DOHH2 (cell line): Measurements from ENCODE around the gene VPS29.

Experiments
- H3F3A ChIP-seq: fragments of 200-600 bp; sonication (generic), shearing (Covaris generic); 2 replicates; pipeline ENCODE4 v1.6.0; 2016; ENCODE audit warnings: antibody characterized with exemption, mild to moderate bottlenecking; ENCODE audit not compliant: control insufficient read depth, insufficient read depth
- H3K27ac ChIP-seq: fragments of 200-600 bp; sonication (generic); 2 replicates; pipeline ENCODE4 v1.5.1; 2014; ENCODE audit warnings: low read depth, mild to moderate bottlenecking, low read length, moderate library complexity
- H3K27me3 ChIP-seq: fragments of 200-600 bp; sonication (generic); 2 replicates; pipeline ENCODE4 v1.6.1; 2014; ENCODE audit warnings: mild to moderate bottlenecking, low read length, mixed read lengths; ENCODE audit not compliant: control insufficient read depth
- H3K36me3 ChIP-seq: fragments of 200-600 bp; sonication (generic); 2 replicates; pipeline ENCODE4 v1.6.1; 2014; ENCODE audit warnings: mild to moderate bottlenecking, low read length, moderate library complexity, mixed read lengths; ENCODE audit not compliant: control insufficient read depth
- H3K4me1 ChIP-seq: fragments of 200-600 bp; sonication (generic); 2 replicates; pipeline ENCODE4 v1.6.1; 2014; ENCODE audit warnings: mild to moderate bottlenecking, low read length, mixed read lengths; ENCODE audit not compliant: control insufficient read depth
- H3K4me2 ChIP-seq: fragments of 200-600 bp; sonication (generic); 2 replicates; pipeline ENCODE4 v1.6.0; 2014; ENCODE audit warnings: mild to moderate bottlenecking, low read length, moderate library complexity
- H3K4me3 ChIP-seq: fragments of 200-600 bp; sonication (generic); 2 replicates; pipeline ENCODE4 v1.5.1; 2014; ENCODE audit warnings: mild to moderate bottlenecking, low read length, mixed read lengths
- H3K79me2 ChIP-seq: fragments of 200-600 bp; sonication (generic); 2 replicates; pipeline ENCODE4 v1.6.1; 2014; ENCODE audit warnings: mild to moderate bottlenecking, low read length, mixed read lengths; ENCODE audit not compliant: control insufficient read depth
- H3K9me2 ChIP-seq: fragments of 200-600 bp; sonication (generic); replicated peaks from 2 replicates; pipeline ENCODE4 v1.6.1; 2014; ENCODE audit warnings: mild to moderate bottlenecking, low read length, mixed read lengths; ENCODE audit not compliant: control insufficient read depth
- H3K9me3 ChIP-seq: fragments of 200-600 bp; sonication (generic); 2 replicates; pipeline ENCODE4 v1.6.1; 2014; ENCODE audit warnings: antibody characterized with exemption, low read length, mixed read lengths; ENCODE audit not compliant: control insufficient read depth, insufficient read depth
- H4K20me1 ChIP-seq: fragments of 200-600 bp; sonication (generic); 2 replicates; pipeline ENCODE4 v1.6.0; 2014; ENCODE audit warnings: low read depth, mild to moderate bottlenecking, antibody characterized with exemption, low read length, moderate library complexity; ENCODE audit not compliant: control insufficient read depth, insufficient read depth
- EZH2phosphoT487 ChIP-seq: fragments of 200-600 bp; sonication (generic); IDR thresholded peaks from 2 replicates; pipeline ENCODE4 v1.6.1; 2017; ENCODE audit warnings: borderline replicate concordance, mild to moderate bottlenecking, antibody characterized with exemption, low read length, moderate library complexity, mixed read lengths
- TF ChIP-seq, protein P1 (sequence below): fragments of 200-600 bp; sonication (generic); IDR thresholded peaks from one replicate; pipeline ENCODE4 v1.5.1; 2014; ENCODE audit warnings: antibody characterized with exemption, mild to moderate bottlenecking, low read depth, low read length; ENCODE audit not compliant: poor library complexity, severe bottlenecking

Gene VPS29

DNA sequence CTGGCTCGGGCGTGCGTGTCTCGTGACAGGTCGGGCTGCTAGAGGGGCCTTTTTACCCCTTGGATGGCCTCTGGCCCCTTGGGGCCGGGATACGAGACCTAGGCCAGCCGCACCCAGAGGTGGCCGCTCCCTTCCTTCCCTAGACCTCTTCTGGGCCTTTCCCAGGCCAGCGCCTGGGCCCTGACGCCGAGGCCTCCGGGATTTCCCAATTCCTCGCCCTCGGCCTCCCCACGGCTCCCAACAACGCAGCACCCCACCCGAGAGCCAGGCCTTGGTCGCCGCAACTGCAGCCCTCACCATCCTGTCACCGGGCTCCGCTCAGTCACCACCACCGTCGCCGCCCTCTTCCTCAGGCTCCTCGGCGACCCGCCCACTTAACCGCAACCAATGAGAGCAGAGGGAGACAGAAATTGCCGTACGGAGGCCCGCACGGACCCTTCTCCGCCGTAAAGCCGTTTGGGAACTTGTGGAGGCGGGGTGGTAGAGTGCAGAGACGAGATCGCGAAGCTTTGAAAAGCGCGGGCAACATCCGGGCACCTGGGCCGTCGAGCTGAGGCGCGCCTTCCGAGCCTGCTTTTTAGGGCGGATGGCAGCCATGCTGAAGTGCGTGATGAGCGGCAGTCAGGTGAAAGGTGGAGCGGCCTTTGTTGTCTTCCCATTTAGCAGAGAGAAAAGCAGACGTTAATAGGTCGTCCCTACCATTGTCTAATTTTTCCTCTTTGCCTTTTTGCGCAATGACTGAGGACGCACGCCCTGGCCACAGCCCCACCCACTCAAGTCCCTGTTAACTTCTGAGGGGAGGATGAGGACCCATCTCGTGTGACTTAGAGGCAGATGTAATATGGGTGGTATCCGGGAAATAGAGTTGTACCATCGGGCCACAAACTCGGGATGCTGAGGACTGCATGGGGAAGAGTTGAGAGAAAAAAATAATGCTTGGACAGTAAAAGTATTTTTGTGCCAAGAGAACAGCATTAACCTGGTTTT is at the start of gene VPS29, which contains the start of gene RAD9B:
TSS of gene VPS29 (minus strand) at position 360 of the 987 bp plus-strand sequence. CDS start at position 300, 60 bp downstream.
TSS of gene RAD9B (plus strand) at position 580 of the 987 bp plus-strand sequence. CDS start at position 587, 7 bp downstream.
- peak within 1 kb of the TSS; percentile 90 for H3K4me3 ChIP-seq
- H3K4me1 ChIP-seq: peaks cover 27% of the 10 kb centered on the region
- no peak for TF ChIP-seq EZH2phosphoT487
- TF ChIP-seq, protein P1, sequence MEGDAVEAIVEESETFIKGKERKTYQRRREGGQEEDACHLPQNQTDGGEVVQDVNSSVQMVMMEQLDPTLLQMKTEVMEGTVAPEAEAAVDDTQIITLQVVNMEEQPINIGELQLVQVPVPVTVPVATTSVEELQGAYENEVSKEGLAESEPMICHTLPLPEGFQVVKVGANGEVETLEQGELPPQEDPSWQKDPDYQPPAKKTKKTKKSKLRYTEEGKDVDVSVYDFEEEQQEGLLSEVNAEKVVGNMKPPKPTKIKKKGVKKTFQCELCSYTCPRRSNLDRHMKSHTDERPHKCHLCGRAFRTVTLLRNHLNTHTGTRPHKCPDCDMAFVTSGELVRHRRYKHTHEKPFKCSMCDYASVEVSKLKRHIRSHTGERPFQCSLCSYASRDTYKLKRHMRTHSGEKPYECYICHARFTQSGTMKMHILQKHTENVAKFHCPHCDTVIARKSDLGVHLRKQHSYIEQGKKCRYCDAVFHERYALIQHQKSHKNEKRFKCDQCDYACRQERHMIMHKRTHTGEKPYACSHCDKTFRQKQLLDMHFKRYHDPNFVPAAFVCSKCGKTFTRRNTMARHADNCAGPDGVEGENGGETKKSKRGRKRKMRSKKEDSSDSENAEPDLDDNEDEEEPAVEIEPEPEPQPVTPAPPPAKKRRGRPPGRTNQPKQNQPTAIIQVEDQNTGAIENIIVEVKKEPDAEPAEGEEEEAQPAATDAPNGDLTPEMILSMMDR: no peak
- H3K9me3 ChIP-seq: peaks cover 6% of the 10 kb centered on the region; the same call in 1 of the 2 replicates
- peaks cover 15% of the 10 kb centered on the region; the same call in 1 of the 2 replicates for H3F3A ChIP-seq
- peak within 1 kb of the TSS; percentile 68 for H3K27ac ChIP-seq
- H3K9me2 ChIP-seq: no peaks in the 10 kb centered on the region
- H3K4me2 ChIP-seq: peak within 1 kb of the TSS; percentile 52
- peaks cover 9% of the 10 kb centered on the region; the same call in 1 of the 2 replicates for H4K20me1 ChIP-seq
- H3K36me3 ChIP-seq: peaks cover 40% of the 10 kb centered on the region
- peaks cover 47% of the 10 kb centered on the region for H3K79me2 ChIP-seq
- no peaks in the 10 kb centered on the region for H3K27me3 ChIP-seq

DNA sequence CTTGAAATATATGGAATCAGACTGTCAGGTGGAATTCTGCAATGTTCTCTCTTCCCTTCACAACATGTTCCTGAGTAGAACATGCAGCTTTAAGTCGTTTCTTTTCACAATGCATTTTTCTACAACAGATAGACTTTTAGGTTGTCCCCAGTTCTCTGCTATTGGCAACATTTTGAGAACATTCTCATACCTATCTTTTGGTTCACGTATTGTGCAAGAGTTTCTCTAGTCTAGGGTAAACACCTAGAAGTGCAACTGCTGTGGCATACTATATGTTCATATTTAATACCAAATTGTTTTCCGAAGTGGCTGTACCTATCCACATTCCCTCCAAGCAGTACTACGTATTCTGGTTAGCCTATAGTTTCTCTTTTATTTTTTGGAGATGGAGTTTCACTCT is 49.1 kb upstream of the VPS29 start:
- TF ChIP-seq, protein P1: no peak
- TF ChIP-seq EZH2phosphoT487: no peak
- H3K4me1 ChIP-seq: peaks cover 6% of the 10 kb centered on the region
- H3K4me3 ChIP-seq: no peak overlapping the region
- H3K27me3 ChIP-seq: no peaks in the 10 kb centered on the region
- peaks cover 6% of the 10 kb centered on the region; the same call in 1 of the 2 replicates for H4K20me1 ChIP-seq
- H3K36me3 ChIP-seq: peaks cover 52% of the 10 kb centered on the region
- no peak overlapping the region for H3K4me2 ChIP-seq
- no peaks in the 10 kb centered on the region for H3K9me3 ChIP-seq
- H3K27ac ChIP-seq: no peak overlapping the region
- H3F3A ChIP-seq: peaks cover under 1% of the 10 kb centered on the region; the same call in 1 of the 2 replicates
- H3K79me2 ChIP-seq: peaks cover 96% of the 10 kb centered on the region
- no peaks in the 10 kb centered on the region for H3K9me2 ChIP-seq

DNA sequence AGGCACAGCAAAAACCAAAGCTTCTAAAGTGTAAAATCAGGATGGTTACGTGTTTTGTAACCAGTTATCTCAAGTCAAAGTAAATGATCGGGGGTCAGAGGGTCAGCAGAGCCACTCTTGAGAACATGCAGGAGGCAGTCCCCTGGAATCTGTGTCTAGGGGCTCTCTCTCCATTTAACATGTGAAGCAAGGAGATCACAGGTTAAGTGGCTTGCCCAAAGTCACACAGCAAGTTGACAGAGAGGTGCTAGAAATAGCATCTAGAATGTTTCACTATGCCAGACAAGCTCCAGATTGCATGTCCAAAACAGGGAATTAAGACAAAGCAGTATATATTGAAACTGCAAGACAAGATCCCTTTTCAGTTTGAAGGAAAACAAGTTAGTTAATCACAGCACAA is 47.8 kb upstream of the VPS29 start:
- Histone ChIP-seq H3K79me2 (peaks cover 94% of the 10 kb centered on the region), H3K9me2 (no peaks in the 10 kb centered on the region), H3K4me1 (no peaks in the 10 kb centered on the region), H3F3A (no peaks in the 10 kb centered on the region), H3K27me3 (no peaks in the 10 kb centered on the region), H3K4me2 (no peak overlapping the region), H4K20me1 (peaks cover 10% of the 10 kb centered on the region; the same call in 1 of the 2 replicates), H3K36me3 (peaks cover 64% of the 10 kb centered on the region), H3K9me3 (no peaks in the 10 kb centered on the region), H3K27ac (no peak overlapping the region), H3K4me3 (no peak overlapping the region)
- TF ChIP-seq EZH2phosphoT487: no peak
- TF ChIP-seq, protein P1: no peak
